H9 (cell line): ENCODE measurements around the gene PPARG. TPM values are rescaled to one million over a fixed set of nuclear protein-coding genes. Genes with fewer than 3 reads are reported as not detected.

Source experiments
- DNase-seq: peaks from one replicate; pipeline ENCODE4 v3.0.0-alpha.2; 2017
- H2AFZ ChIP-seq: one replicate; pipeline ENCODE4 v1.6.1; 2013; ENCODE audit warnings: mild to moderate bottlenecking, low read length, control low read depth, moderate library complexity
- H2AK5ac ChIP-seq: 2 replicates; pipeline ENCODE4 v1.6.1; 2013; ENCODE audit warnings: low read length, control low read depth, mixed read lengths; ENCODE audit not compliant: insufficient read length
- H2BK120ac ChIP-seq: one replicate; pipeline ENCODE4 v1.6.1; 2013; ENCODE audit warnings: low read depth, mild to moderate bottlenecking, low read length, control low read depth, inconsistent platforms; ENCODE audit not compliant: poor library complexity, severe bottlenecking
- H2BK12ac ChIP-seq: 2 replicates; pipeline ENCODE4 v1.6.1; 2013; ENCODE audit warnings: low read length, control low read depth, mixed read lengths, low read depth; ENCODE audit not compliant: insufficient read length
- H2BK15ac ChIP-seq: 2 replicates; pipeline ENCODE4 v1.6.1; 2013; ENCODE audit warnings: low read depth, low read length, control low read depth
- H2BK20ac ChIP-seq: one replicate; pipeline ENCODE4 v1.6.1; 2013; ENCODE audit warnings: low read depth, mild to moderate bottlenecking, low read length, control low read depth, inconsistent platforms; ENCODE audit not compliant: poor library complexity, severe bottlenecking
- H2BK5ac ChIP-seq: 2 replicates; pipeline ENCODE4 v1.6.1; 2013; ENCODE audit warnings: low read length, control low read depth, mixed read lengths; ENCODE audit not compliant: insufficient read length
- H3K14ac ChIP-seq: 2 replicates; pipeline ENCODE4 v1.6.1; 2013; ENCODE audit warnings: low read length, control low read depth; ENCODE audit not compliant: insufficient read depth
- H3K18ac ChIP-seq: 2 replicates; pipeline ENCODE4 v1.6.1; 2013; ENCODE audit warnings: low read depth, mild to moderate bottlenecking, mixed read lengths, low read length, control low read depth; ENCODE audit not compliant: insufficient read length
- H3K23ac ChIP-seq: 2 replicates; pipeline ENCODE4 v1.6.1; 2013; ENCODE audit warnings: low read length, control low read depth, mixed read lengths, low read depth; ENCODE audit not compliant: insufficient read length
- H3K23me2 ChIP-seq: 2 replicates; pipeline ENCODE4 v1.6.1; 2013; ENCODE audit warnings: low read depth, mild to moderate bottlenecking, mixed read lengths, low read length, control low read depth; ENCODE audit not compliant: insufficient read length, poor library complexity, severe bottlenecking
- H3K27ac ChIP-seq: 2 replicates; pipeline ENCODE4 v1.5.1; 2013; ENCODE audit warnings: low read length, control low read depth, mixed read lengths, low read depth; ENCODE audit not compliant: insufficient read length
- H3K27me3 ChIP-seq: 2 replicates; pipeline ENCODE4 v1.6.1; 2013; ENCODE audit warnings: low read length, control low read depth, inconsistent platforms; ENCODE audit not compliant: insufficient read depth
- H3K4ac ChIP-seq: 2 replicates; pipeline ENCODE4 v1.6.1; 2013; ENCODE audit warnings: low read depth, mild to moderate bottlenecking, control low read depth, inconsistent platforms, low read length, moderate library complexity
- H3K4me1 ChIP-seq: 2 replicates; pipeline ENCODE4 v1.6.1; 2013; ENCODE audit warnings: low read length, control low read depth, inconsistent platforms; ENCODE audit not compliant: insufficient read depth
- H3K4me2 ChIP-seq: 2 replicates; pipeline ENCODE4 v1.6.1; 2013; ENCODE audit warnings: low read length, control low read depth, mixed read lengths; ENCODE audit not compliant: insufficient read length, insufficient read depth
- H3K56ac ChIP-seq: 2 replicates; pipeline ENCODE4 v1.6.1; 2013; ENCODE audit warnings: low read depth, mild to moderate bottlenecking, mixed read lengths, low read length, control low read depth; ENCODE audit not compliant: insufficient read length
- H3K79me1 ChIP-seq: 2 replicates; pipeline ENCODE4 v1.6.1; 2013; ENCODE audit warnings: low read depth, mild to moderate bottlenecking, moderate library complexity, low read length, control low read depth, inconsistent platforms; ENCODE audit not compliant: insufficient read depth, poor library complexity, severe bottlenecking
- H3K79me2 ChIP-seq: 2 replicates; pipeline ENCODE4 v1.6.1; 2013; ENCODE audit warnings: low read length, control low read depth, inconsistent platforms; ENCODE audit not compliant: insufficient read depth
- H3K9ac ChIP-seq: 2 replicates; pipeline ENCODE4 v1.6.1; 2013; ENCODE audit warnings: low read length, control low read depth, mixed read lengths; ENCODE audit not compliant: insufficient read length; ENCODE audit errors: extremely low read depth
- H3K9me3 ChIP-seq: one replicate; pipeline ENCODE4 v1.6.1; 2013; ENCODE audit warnings: low read depth, low read length, inconsistent platforms; ENCODE audit not compliant: control insufficient read depth
- H3T11ph ChIP-seq: one replicate; pipeline ENCODE4 v1.6.1; 2013; ENCODE audit warnings: mild to moderate bottlenecking, low read length, control low read depth, inconsistent platforms
- H4K20me1 ChIP-seq: one replicate; pipeline ENCODE4 v1.6.1; 2013; ENCODE audit not compliant: control insufficient read depth, insufficient read length, insufficient read depth
- H4K5ac ChIP-seq: 2 replicates; pipeline ENCODE4 v1.6.1; 2013; ENCODE audit warnings: low read depth, mild to moderate bottlenecking, mixed read lengths, low read length, control low read depth; ENCODE audit not compliant: insufficient read length
- H4K8ac ChIP-seq: replicated peaks from 2 replicates; pipeline ENCODE4 v1.6.1; 2013; ENCODE audit warnings: low read length, control low read depth, mixed read lengths, low read depth; ENCODE audit not compliant: insufficient read length
- H4K91ac ChIP-seq: 2 replicates; pipeline ENCODE4 v1.6.1; 2013; ENCODE audit warnings: low read depth, mild to moderate bottlenecking, moderate library complexity, mixed read lengths, low read length, control low read depth; ENCODE audit not compliant: insufficient read length
- H3K27ac Mint-ChIP-seq, 3 experiments: 2 replicates in 2 of 3; 3 replicates in 1 of 3; pipeline ENCODE4 v1.8.0; 2020 to 2021; ENCODE audit warnings: mixed read lengths in 3 of 3, mild to moderate bottlenecking in 1 of 3, moderate library complexity in 1 of 3
- H3K27me3 Mint-ChIP-seq: 2 replicates; pipeline ENCODE4 v1.8.0; 2021; ENCODE audit warnings: low read depth, mild to moderate bottlenecking, moderate library complexity, mixed read lengths
- H3K36me3 Mint-ChIP-seq, 3 experiments: 2 replicates in 2 of 3; 3 replicates in 1 of 3; pipeline ENCODE4 v1.8.0; 2020 to 2021; ENCODE audit warnings: low read depth in 3 of 3, mixed read lengths in 3 of 3; ENCODE audit not compliant: insufficient read depth in 1 of 3
- H3K4me1 Mint-ChIP-seq, 2 experiments: 2 replicates each; pipeline ENCODE4 v1.8.0; 2020; ENCODE audit warnings: mixed read lengths in 2 of 2
- H3K4me3 Mint-ChIP-seq, 2 experiments: 2 replicates in 1 of 2; 3 replicates in 1 of 2; pipeline ENCODE4 v1.8.0; 2020 to 2021; ENCODE audit warnings: mild to moderate bottlenecking in 2 of 2, mixed read lengths in 2 of 2, moderate library complexity in 1 of 2
- H3K9me3 Mint-ChIP-seq, 2 experiments: 2 replicates in 1 of 2; 3 replicates in 1 of 2; pipeline ENCODE4 v1.8.0; 2020; ENCODE audit warnings: mild to moderate bottlenecking in 2 of 2, mixed read lengths in 2 of 2, moderate library complexity in 1 of 2
- CTCF ChIP-seq: fragments of 200-600 bp; sonication (generic); conservative IDR thresholded peaks from 3 replicates; pipeline ENCODE4 v1.8.0; 2021; ENCODE audit warnings: antibody characterized with exemption, mild to moderate bottlenecking
- WGBS: extraction: QIAGEN DNeasy Blood & Tissue Kit; methylation state at CpG from one replicate; pipeline ENCODE4 v1.1.7; 2013; ENCODE audit warnings: missing lambda C conversion rate, low lambda C conversion rate, mixed read lengths; ENCODE audit not compliant: insufficient read length; ENCODE audit errors: extremely low coverage; 5-methylcytosine and 5-hydroxymethylcytosine counted together
- total RNA-seq: library from RNA; stranded (reverse); gene quantifications from 2 replicates; pipeline ENCODE4 v1.2.1, GENCODE V29; 2021

PPARG gene
- total RNA-seq, 1 experiment from 2014 or later, result 0.42 TPM

GRCh38 chr3:12267376-12268030 is 21.4 kb upstream of the PPARG start:
- Histone ChIP-seq H4K8ac (no peak overlapping the region), H3K27me3 (no peaks in the 10 kb centered on the region), H2AFZ (no peak overlapping the region), H3K9me3 (no peaks in the 10 kb centered on the region), H3K23ac (no peak overlapping the region), H3K23me2 (no peaks in the 10 kb centered on the region), H2BK120ac (no peak overlapping the region), H3K14ac (no peak overlapping the region), H3K4ac (no peak overlapping the region), H2BK12ac (no peak overlapping the region), H3K79me1 (no peaks in the 10 kb centered on the region), H2BK15ac (no peak overlapping the region), H4K91ac (no peak overlapping the region), H3K79me2 (no peaks in the 10 kb centered on the region), H3K56ac (no peak overlapping the region), H3T11ph (no peak overlapping the region), H3K27ac (no peak overlapping the region), H2AK5ac (no peak overlapping the region), H3K4me2 (no peak overlapping the region), H2BK5ac (no peak overlapping the region), H3K9ac (no peak overlapping the region), H3K4me1 (no peaks in the 10 kb centered on the region), H2BK20ac (no peak overlapping the region), H3K18ac (no peak overlapping the region), H4K5ac (no peak overlapping the region), H4K20me1 (no peaks in the 10 kb centered on the region)
- H3K27ac Mint-ChIP-seq, result no peak overlapping the region
- no peaks in the 10 kb centered on the region for H3K4me1 Mint-ChIP-seq
- no peak overlapping the region for H3K4me3 Mint-ChIP-seq
- H3K27me3 Mint-ChIP-seq, result no peaks in the 10 kb centered on the region; the same call in 1 of the 2 replicates
- no peak for TF ChIP-seq CTCF
- no CpG with 5 or more reads among the region's 3 CpGs for WGBS
- no peaks in the 10 kb centered on the region for H3K36me3 Mint-ChIP-seq
- no peaks in the 10 kb centered on the region; a peak in 1 of 5 replicates for H3K9me3 Mint-ChIP-seq
- no peak for DNase-seq
